ENCODE results near the gene HOXD1.

HOXD1 gene

DNA sequence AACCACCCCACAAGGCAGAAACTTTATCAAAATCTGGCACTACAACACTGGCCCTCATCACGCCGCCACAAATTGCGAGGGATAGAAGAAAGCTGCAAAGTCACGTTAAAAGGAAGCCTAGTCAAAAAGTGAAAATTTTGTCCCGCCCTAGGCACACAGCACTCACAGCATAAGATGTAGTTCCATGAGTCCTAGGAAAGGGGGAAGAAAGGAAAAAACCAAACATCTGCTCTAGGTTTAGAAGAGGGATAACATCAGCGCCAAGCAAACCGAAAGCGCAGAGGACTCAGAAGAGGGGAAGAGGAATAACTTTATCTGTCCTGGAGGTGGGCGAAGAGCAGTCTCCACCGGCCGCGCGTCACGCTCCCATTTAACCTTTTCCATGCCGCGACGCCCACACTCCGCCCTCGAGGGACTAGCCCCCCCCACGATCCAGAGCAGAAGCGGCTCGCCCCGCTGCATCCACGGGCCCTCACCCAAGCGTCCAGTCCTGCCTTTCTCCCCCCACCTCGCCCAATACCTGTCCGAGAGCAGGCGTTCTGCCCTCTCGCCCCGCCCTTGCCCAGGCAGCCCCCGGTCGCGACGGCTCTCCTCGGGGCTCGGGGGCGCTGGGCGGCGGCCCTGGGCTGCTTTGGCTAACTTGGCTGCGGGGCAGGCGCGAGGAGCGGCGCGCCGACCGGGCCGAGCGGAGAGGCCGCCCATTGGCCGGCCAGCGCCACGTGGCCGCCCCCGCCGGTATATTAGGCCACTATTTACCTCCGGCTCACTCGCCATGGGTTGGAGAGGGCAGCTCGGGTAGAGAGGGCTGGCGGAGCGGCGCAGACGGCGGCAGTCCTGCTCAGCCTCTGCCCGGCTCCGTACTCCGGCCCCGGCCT, at the start of gene HOXD1:
HOXD1 (plus strand) TSS at position 770 of the 875 bp plus-strand sequence. CDS start 134 bp downstream, outside the sequence.
- peak; percentile 94 for DNase-seq (ENCODE audit: low spot score)

DNA sequence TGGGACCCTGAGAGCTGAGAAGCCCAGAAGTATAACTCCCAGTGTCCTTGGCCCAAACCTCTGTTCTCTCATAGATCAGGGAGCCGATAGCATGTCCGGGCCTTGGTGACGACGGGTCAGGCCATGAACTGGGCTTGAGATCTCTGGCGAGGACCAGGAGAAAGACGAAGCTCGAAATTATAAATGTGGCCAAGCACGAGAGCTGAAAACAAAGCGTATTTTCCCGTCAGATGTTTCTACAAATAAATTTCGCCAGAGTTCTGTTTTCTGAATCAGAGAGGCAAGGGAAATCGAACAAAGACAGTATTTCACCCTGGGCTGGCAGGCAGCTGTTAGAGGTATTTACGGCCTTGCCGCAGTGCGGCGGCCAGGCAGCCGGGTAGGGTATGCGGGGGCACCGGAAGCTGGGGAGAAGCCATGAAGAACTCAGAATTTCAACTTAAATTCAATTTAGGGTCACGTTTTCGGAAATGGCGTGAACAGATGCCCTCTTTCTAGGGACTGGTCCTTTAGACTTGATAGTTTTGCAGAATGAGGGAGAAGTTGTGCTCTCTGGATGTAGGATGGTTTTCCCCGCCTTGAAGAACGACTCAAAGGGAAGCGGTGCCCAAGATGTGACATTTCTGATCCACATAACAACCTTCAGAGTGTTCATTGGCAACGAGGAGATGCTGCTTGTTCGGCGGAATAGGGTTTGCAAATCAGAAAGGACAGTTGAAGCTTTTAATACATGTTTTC, 49.4 kb upstream of the HOXD1 start:
- DNase-seq (ENCODE audit: low spot score) = peak; percentile 45

DNA sequence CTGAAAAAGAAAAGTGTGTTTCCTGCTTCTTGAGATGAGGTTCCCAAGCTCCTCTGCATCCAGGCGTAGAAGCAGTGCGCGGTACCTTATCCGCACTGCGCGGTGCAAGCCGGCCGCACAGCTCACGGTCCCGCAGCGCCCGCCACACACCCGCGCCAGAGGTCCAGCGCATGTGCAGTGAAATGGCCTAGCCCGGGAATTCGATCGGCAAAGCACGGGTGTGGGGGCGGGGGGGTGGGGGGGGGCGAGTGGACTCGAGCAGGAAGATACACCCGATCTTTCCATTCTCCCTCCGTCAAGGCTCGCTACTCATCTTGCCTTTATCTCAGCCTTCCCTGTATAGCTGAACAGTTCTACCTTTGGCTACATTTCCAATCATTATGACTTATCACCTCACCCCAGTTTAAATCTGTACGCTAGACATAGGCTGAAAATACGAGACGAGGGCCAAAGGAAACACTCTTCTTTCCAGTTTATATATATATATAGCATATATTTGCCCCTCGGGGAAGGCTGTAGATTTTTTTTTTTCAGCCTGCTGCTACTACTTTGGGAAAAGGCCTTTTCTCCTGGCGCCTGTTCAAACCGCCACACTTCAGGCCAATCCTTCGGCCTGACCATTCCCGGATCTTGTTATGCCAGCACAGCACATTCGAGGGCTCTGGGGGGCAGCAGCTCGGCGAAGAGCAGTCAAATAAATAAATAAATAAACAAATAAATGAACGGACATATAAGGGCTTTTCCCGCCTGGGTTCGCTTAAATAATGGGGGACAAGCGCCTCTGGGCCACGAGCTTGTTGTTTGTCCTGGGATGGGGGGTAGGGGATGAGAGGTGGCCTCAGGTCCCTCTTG, 48.6 kb upstream of the HOXD1 start:
- DNase-seq (ENCODE audit: low spot score) = peak; percentile 71

DNA sequence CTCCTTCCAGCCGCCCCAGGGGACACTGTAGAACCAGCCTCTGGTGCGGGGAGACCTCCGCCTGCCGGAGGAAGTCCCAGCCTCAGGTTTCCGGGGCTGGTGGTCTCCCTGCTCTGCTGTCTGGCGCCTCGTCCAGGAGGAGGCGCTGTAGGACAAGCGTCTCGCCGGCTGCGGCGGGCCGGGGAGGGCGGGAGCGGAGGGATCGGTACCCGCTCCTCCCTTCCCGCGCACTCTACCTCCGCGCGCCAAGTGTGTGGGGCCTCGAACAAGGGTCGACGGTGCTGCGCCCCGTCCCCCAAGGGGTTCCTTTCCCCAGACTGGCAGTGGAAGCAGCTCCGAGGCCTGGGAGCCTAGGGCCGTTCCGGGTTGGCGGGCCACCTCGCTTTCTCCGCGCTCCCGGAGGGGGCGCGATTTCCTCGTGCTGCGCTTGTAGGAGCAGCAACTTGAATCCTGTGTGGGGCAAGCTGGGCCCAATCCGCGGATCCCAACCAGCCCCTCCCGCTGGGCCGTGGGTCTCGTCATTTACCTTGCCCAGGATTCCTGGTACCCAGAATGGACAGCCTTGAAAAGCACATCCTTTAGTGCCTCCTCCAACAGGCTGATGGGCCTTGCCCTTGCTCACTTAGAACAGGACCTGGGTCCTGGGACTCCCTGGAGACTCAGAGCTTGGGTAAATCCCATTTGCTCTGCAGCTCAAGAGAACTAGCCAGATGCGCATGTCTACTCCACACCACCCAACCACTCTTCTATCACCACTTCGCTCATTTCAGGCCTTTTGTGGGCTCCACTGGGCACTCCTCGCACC, 47.8 kb upstream of the HOXD1 start:
- DNase-seq (ENCODE audit: low spot score) = peak; percentile 91

DNA sequence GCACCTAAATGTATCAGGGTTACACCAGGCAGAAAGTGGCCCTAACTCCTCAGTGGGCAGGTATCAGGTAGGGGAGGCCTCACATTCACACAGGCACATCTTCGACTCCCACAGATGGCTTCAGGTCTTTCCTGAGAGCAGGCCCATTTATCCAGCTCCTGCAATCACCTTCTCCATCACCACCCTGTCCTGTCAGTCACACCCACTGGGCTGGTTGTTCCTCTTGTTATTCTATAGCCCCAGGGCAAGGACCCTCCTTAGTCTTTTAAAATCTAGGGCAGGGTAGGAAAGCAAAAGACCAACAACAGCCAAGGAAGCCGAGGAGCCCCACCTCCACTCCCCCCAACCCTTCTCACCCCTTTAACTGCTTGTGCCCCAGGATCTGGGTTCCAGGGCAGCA, 46.2 kb upstream of the HOXD1 start:
- DNase-seq (ENCODE audit: low spot score) = no peak

DNA sequence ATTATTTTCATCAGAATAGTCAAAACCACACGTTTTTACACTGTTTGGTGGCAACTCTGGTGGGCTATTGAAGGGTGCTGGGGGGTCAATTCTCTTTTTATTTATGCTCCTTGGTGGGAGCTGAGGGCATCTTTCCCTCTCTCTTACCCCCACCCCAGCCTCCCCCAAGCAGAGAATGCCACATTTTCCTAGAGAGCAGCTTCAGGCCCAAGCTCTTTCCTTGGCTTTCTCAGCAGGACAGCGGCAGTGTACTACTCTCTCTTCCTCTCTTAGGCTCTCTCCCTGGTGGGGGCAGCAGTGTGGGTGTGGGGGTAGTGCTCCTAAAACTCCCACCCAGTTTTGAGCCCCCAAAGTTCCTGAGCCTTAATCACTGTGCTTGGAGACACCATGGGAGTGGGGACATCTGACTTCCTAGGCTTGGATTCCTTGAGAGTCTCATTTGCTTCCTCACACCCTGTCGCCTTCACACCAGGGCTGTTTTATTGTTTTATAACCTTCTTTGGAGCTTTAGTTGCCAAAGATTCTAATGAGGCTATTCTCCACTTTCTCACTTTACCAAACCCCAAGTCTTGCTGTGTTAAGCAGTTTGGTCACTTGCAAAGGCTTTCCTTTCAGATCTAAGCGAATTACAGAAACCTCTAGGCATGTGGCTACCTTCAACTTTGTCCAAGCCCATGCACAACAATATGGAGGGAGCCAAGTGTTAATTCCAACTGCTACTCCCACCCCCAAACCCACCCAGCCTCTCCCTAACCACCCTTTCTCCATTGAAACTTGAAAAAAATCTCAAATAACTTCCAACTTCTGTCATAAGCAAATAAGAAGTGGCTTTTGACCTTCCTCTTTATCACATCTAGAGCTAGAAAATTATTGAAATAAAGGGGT, 43.1 kb upstream of the HOXD1 start:
- DNase-seq (ENCODE audit: low spot score) = no peak

DNA sequence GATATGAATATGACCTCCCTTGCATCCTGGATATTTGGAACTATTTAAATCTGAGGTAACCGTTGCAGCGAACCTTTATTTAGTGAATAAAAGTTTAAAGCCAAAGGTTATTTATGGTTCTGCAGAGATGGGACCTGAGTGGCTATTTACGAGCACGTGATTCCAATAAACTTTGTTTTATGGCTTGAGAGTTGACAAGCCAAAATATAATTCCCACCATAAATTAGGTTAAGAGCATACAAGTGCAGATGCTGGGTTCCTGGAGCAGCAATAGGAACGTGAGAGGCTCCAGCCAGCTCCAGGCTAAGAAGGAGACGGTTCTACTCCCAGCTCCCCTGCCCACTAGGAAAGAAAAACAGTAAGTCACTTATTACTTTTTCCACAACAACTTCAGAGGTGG, 42.4 kb upstream of the HOXD1 start:
- no peak for DNase-seq (ENCODE audit: low spot score)

DNA sequence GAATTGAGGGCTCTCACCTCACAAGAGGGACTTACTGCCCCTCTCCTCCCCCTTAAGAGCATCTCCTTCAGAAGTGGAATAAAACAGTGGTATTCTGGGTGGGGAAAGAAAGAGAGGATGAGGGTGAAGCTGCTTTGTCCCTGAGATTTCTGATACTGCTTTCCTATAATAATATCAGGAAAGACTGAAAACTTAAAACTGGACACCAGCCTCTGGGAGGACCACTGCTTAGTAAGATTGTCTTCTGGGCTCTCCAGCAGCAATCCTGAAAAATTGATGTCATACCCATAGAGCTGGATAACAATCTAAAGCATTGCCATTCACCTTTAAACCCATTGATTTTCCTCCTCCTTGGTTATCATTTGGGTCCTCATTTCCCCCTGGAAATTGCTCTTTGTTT, 41.8 kb upstream of the HOXD1 start:
- DNase-seq (ENCODE audit: low spot score) = no peak

DNA sequence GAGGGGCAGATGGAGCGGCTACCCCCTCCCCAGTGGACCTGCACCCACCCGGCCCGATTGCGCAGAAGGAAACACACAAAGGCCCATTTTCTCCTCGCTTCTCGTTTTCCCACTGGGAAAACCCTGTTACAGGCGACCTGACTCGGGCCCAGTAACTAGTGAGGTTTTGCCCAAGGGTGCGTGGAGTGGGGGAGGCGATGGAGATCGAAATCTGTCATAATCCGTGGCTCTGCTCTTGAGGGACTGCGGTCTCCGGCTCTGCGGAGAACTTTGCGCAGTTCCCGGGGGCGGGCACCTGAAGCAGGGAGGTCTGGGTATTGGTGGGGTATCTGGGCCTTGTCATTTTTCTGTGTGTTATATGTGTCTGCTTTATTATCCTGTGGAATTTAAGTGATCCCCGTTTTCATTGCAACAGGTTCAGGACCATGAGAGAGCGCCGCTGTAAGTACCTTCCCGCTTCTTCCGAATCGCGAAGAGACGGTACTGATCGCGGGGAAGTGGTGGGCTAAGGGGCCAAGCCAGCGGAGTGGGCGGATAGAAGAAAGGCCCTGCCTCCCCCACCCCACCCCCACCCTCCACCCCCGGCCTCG, 41.2 kb upstream of the HOXD1 start:
- no peak for DNase-seq (ENCODE audit: low spot score)

DNA sequence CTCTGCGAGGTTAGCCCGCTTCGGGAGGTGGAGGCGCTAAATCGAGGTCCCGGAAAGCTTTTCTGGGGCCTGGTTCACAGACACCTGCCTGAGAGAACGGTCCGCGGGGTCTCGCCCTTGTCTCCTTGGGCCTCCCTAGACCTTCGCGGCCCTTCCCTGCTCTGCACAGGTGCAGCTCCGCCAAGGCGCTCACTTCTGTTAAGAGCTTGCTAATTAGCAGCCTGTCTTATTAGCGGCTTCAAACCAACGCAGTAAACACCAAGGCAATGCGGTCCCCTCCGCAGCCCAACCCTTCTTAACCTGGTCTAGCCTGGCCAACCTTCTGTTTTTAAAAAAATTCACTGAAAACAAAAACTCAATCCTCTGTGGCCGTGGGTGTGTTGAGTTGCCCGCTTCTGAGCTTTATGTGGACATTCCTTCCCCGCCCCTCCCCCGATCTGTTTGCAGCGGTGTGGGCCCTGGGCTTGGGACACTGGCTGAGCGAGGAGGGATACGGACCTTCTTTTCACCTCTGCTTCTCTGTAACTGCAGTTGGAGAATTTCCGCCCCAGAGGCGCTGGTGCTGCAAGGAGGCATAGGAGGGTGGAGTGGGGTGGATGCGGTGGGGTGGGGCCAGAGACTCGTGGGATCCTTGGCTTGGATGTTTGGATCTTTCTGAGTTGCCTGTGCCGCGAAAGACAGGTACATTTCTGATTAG, 40.5 kb upstream of the HOXD1 start:
- no peak for DNase-seq (ENCODE audit: low spot score)

DNA sequence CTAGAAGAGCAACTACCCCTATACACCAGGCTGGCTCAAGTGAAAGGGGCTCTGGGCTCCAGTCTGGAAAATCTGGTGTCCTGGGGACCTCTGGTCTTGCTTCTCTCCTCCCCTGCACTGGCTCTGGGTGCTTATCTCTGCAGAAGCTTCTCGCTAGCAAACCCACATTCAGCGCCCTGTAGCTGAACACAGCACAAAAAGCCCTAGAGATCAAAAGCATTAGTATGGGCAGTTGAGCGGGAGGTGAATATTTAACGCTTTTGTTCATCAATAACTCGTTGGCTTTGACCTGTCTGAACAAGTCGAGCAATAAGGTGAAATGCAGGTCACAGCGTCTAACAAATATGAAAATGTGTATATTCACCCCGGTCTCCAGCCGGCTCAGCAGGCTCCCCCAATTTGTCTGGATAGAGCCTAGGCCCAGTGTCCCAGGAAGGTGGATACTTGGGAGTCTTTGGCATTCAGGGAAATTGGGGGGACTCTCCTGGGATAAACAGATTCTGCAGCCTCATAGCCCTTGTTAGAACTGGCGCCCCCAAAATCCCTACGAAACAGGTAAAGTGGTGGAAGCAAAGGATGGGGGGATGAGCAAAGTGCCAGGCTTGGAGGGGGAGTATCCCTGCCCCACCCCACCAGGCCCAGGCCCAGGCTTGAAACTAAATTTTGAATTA, 39.6 kb upstream of the HOXD1 start:
- no peak for DNase-seq (ENCODE audit: low spot score)

DNA sequence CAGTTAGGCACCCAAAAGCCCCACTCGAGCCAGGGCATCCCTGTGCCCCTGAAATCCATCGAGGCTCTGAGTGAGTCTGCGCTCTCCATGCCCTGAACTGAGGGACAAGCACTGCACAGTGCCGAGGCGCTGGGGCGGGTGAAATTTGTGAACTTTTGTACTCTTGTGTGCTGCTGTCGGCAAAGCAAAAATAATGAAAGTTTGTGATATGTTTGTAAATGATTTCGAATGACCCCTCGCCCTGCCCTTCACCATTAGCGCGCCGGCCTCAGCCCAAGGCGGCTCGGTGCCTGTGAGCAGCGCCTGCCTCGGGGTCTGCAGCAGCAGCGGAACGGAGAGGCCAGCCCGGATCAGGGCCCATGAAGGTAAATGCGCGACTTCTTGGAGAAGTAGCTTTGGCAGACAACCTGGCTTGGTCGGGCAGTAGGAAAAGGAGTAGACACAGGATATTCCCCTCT, 39.0 kb upstream of the HOXD1 start:
- no peak for DNase-seq (ENCODE audit: low spot score)

DNA sequence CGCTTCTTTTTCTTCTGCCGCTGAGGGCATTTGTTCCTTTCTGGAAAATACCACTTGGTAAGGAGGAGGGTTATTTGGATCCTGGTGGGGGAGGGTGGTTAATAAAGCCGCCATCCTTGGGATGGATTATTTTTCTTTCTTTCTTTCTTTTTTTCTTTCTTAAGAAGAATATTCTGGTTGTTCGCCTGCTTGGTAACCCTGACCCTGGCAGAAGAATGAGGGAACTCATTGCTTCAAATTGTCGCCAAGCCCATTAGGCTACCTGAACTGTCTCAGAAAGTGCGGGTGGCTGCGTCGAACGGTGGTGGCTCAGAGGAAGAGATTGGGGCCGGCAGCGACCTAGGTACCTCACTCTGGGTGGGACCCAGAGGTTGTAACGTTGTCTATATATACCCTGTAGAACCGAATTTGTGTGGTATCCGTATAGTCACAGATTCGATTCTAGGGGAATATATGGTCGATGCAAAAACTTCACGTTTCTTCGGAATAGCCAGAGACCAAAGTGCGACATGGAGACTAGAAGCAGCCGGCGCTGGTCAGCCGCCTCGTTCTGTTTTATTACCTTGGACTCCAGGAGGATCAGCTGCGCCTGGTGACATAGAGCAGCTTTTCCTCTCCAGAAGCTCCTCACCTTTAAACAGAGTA, 38.4 kb upstream of the HOXD1 start:
- DNase-seq (ENCODE audit: low spot score) = no peak

DNA sequence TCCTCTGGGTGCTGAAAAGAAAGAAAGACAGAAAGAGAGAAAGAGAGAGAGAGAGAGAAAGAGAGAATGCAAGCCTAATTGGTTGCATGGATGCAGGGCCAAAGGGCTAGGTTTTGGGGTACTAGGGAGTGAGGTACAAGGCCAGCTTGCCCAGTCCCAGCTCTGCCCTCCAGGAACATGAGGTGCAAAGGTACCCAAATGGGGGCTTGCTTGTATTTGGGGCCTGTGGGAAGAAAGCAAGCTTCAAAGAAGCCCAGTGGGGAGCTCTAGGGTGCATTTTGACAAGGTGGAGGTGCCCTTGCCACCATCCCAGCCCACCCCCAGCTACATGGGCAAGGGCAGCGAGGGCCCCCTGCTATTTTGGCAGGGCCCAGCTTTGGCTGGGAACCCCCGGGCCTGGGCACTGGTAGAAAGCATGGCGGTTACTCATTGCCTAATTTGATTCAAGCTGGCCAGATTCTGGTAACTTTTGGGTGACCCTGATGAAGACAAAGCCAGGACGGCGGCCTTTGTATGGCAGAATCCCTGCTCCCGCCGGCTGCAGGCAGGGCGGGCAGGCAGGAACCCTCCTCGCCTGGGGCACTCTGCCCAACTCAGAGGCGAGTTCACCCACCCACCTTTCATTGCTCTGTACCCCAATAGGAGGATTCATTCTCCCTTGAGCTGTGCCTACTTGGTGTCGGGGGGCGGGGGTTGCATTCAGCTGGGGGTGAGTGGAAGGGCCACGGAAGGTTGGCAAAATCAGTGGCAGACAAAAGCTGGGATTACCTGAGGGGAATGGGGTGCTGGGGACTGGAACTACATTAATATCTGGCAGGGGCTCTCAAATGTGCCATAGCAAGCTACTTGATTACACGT, 37.7 kb upstream of the HOXD1 start:
- DNase-seq (ENCODE audit: low spot score) = no peak

DNA sequence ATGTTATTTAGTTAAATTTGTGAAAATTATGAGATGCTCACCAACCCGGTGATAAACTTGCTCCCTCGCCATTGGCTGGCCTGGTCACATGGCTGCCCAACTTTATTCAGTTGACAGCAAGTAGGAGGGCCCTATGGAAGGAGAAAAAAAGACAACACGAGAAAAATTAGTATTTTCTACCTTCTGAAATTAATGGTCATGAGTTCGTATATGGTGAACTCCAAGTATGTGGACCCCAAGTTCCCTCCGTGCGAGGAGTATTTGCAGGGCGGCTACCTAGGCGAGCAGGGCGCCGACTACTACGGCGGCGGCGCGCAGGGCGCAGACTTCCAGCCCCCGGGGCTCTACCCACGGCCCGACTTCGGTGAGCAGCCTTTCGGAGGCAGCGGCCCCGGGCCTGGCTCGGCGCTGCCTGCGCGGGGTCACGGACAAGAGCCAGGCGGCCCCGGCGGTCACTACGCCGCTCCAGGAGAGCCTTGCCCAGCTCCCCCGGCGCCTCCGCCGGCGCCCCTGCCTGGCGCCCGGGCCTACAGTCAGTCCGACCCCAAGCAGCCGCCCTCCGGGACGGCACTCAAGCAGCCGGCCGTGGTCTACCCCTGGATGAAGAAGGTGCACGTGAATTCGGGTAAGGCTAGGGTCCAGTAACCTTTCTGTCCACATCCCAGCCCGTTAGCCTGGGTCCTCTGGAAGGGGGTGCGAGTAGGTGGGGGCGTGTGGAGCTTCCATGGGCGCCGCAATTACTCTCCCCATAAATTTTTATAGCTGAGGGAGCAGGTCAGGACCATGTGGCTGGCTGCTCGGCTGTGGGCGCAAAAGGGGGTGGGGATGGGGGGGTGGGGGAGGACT, 36.8 kb upstream of the HOXD1 start, which contains the start of gene HOXD4:
HOXD4 (plus strand) TSS at position 109 of the 846 bp plus-strand sequence; CDS start at position 193, 84 bp downstream.
- DNase-seq (ENCODE audit: low spot score) = peak; percentile 84
